ENCODE data around the gene NCR2. TPM values are rescaled to one million over a fixed set of nuclear protein-coding genes. Genes with fewer than 3 reads are reported as not detected.

The NCR2 gene
- total and polyA plus RNA-seq, 9 of the 15 experiments (the other 6 are each of a cell fraction or from before 2014, with no cell fraction given), result not detected

DNA sequence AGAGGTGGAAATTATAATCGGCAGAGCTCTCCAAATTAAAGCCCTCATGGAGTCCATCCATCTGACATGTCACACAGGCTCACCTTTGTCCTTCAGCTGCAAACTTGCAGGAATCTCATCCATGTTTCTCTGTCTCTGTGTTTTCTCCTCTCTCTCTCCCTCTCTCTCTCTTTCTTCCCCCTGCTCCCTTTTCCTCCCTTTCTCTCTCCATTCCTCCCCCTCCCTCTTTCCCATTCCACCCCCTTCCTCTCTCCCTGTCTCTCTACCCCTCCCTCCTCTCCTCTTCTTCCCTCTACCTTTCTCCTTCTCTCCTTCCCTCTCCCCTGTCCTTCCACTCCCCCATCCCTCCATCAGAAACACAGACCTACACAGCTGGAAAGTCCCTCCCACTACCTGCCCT is 6.8 kb downstream of the NCR2 start (continued):
- TF ChIP-seq, protein P1, sequence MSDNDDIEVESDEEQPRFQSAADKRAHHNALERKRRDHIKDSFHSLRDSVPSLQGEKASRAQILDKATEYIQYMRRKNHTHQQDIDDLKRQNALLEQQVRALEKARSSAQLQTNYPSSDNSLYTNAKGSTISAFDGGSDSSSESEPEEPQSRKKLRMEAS (CRISPR knock-in tag; IDR thresholded peaks at IDR 0.05), result no peak
- TF ChIP-seq CSDE1 (IDR thresholded peaks at IDR 0.05), result no peak

DNA sequence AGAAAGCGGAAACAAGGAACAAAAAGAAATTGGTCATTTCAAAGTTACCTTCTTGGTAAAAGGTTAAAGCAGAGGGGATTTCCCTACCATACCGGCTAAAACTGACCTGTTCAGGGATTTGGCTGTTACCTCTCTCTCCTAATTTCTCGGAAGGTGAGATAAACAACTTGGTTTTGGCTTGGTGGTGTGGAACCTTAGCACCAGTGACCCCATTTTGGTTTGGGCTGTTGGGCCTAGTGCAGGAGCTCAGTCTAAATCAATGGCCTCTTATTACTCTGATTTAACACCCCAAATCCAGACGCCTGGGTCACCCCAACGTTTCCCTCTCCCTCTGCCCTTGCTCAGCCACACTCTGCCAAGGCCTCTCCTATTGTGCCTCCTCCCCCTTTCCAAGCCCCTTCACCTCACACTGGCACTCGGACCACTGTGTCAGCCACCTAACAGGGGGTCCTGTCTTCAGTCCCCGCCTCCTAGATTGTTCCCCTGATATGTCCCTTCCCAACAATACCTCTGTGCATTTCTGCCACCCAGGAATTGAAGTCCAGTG is 8.3 kb downstream of the NCR2 start:
- H2AFZ ChIP-seq (ENCODE audit: low read depth, low read length), result no peak overlapping the region
- H3K9me1 ChIP-seq (ENCODE audit: control insufficient read depth, insufficient read depth, low read length), result no peaks in the 10 kb centered on the region
- H3K9me3 ChIP-seq (replicated peaks; ENCODE audit: control insufficient read depth, insufficient read depth, low read depth, low read length), result peaks cover 1% of the 10 kb centered on the region; the same call in 1 of the 2 replicates
- FAIRE-seq (no peak), DNase-seq (ENCODE audit: extremely low read depth in 1 of 4, low spot score in 3 of 4) (no peak), ATAC-seq (no peak)
- peaks cover 38 to 77% of the 10 kb centered on the region in 2 experiments for H3K27me3 ChIP-seq (ENCODE audit: control insufficient read depth in 2 of 2, insufficient read depth in 2 of 2, low read length in 2 of 2)
- H3K9ac ChIP-seq (ENCODE audit: insufficient read depth in 1 of 2, low read depth in 2 of 2, low read length in 2 of 2), result no peak overlapping the region
- no peak overlapping the region for H3K4me3 ChIP-seq
- H4K20me1 ChIP-seq (replicated peaks; ENCODE audit: control insufficient read depth, insufficient read depth, low read length), result no peaks in the 10 kb centered on the region; the same call in 1 of the 2 replicates
- H3K4me1 ChIP-seq (replicated peaks in 1 of 2; ENCODE audit: control insufficient read depth in 2 of 2, insufficient read depth in 2 of 2, low read length in 2 of 2), result no peaks in the 10 kb centered on the region
- TF ChIP-seq RFX5 (IDR thresholded peaks at IDR 0.05; ENCODE audit: low read depth, low read length), result no peak
- TF ChIP-seq RBM25 (IDR thresholded peaks at IDR 0.05; ENCODE audit: low read depth, low read length, severe bottlenecking), result no peak
- no peak for TF ChIP-seq SREBF2 (CRISPR knock-in tag; IDR thresholded peaks at IDR 0.05)
- no peaks in the 10 kb centered on the region for H3K36me3 ChIP-seq (ENCODE audit: control insufficient read depth, insufficient read depth, low read length)
- ChIA-PET POLR2A (no interaction called here), CTCF (ENCODE audit: low intra/inter-chr PET ratio) (interaction anchor here (0.5 kb wide), 1 partner anchor 37 kb away, joined by 3 read pairs; no protein-coding TSS in a partner anchor)
- H3K79me2 ChIP-seq (ENCODE audit: control insufficient read depth, insufficient read depth, low read length), result no peaks in the 10 kb centered on the region
- in situ Hi-C loops (cut with MboI) (no loop called here), intact Hi-C loops (cut with micrococcal nuclease) (no loop called here)
- H3K4me2 ChIP-seq (ENCODE audit: insufficient read depth, low read length), result no peak overlapping the region
- 3% methylated on average over 7 of the region's 7 CpGs for WGBS (ENCODE audit: insufficient coverage, low coverage, missing lambda C conversion rate)
- H3K27ac ChIP-seq (ENCODE audit: extremely low read depth, low read depth, low read length), result no peak overlapping the region
- BruUV-seq (replicated peaks), result no TSS peak
